GM21529 (cell line): ENCODE data around the gene PITPNM2.
"Not testable (repeated sequence)": the region's sequence is repeated elsewhere in the genome, so short reads cannot be mapped to it uniquely, and the experiment has no call there.

ENCODE experiments used
- ATAC-seq: cut with Tn5 transposase; IDR thresholded peaks from one replicate; pipeline ENCODE4 v1.9.1; 2021; ENCODE audit not compliant: unreplicated experiment

PITPNM2 gene

DNA sequence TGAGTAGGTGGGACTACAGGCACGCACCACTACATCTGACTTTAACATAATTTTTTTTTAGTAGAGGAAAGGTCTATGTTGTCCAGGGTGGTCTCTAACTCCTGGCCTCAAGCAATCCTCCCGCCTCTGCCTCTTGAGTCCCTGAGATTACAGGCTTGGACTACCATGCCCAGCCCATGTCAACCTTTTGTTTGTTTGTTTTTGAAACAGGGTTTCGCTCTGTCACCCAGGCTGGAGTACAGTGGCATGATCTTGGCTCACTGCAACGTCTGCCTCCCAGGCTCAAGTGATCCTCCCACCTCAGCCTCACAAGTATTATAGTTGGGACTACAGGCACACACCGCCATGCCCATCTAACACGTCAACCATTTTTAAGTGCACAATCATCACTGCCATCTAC is 29.2 kb downstream of the PITPNM2 start:
- no peak for ATAC-seq

GRCh38 chr12:123120452-123121166 is 30.3 kb downstream of the PITPNM2 start:
- peak; percentile 30 for ATAC-seq

DNA sequence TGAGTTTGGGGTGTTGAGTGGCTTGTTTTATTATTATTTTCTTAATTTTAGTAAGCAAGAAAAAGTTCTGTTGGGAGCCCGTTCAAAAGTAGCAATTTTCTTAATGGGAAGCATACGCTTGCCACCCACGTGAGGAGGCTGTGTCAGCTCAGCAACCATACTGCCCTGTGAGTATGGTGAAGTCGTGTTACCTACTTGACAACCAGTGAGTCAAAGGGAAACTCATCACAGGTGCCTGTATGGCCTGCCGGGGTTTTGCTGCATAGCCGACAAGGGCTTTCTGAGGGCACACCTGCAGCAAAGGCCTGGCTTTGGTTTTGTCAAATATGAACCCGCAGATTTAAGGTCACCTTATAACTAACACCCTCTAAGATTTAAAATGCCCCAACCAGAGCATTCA is 31.1 kb downstream of the PITPNM2 start:
- ATAC-seq, result peak; percentile 85

- no peak for ATAC-seq
These were observed 32.4 kb downstream of the PITPNM2 start for GRCh38 chr12:123118497-123118896.

GRCh38 chr12:123115409-123116121 is 35.3 kb downstream of the PITPNM2 start:
- peak; percentile 40 for ATAC-seq

- no peak for ATAC-seq
These were observed 36.4 kb downstream of the PITPNM2 start for GRCh38 chr12:123114304-123115083.

DNA sequence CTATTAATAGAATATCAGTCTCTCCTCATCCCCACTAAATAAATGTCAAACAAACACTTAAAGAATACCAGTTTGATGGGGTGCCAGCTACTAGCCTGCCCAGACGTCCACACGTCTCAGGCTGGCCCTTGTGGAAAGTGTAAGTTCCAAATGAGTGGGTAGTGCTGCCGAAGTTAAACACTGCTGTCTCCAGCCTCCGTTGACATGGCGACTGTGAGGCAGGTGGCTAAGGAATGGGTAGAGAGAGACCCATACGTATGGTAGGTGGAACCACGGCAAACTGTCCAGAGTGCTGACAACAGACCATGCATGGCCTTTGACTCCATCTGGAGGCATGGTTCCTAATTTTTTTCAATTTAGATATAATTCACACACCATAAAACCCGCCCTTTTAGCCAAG is 37.9 kb downstream of the PITPNM2 start:
- ATAC-seq, result no peak

- ATAC-seq, result no peak
These were observed 39.3 kb downstream of the PITPNM2 start for GRCh38 chr12:123111498-123112165.

DNA sequence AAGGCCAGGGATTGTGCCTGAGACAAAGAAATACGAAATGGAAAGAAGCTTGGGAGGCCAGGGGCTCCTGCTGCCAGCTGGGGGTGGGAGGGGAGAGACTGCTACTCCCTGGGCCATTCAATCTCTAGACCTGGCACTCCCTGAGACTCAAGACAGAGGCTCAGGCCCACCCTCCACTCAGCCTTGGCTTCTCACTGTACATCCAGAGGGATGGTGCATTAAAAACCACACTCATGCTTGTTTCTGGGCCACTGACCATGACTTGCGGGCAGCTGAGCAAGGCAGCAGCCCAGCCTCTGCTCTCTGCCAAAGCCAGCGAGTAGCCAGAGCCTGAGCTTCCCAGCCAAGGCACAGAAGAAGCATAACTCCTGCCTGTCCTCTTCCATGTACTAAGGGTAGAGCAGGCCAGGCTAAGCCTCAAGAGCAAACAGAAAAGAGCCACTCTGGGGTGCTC is 41.5 kb downstream of the PITPNM2 start:
- ATAC-seq, result no peak

GRCh38 chr12:123108682-123109066 is 42.2 kb downstream of the PITPNM2 start:
- no peak for ATAC-seq

DNA sequence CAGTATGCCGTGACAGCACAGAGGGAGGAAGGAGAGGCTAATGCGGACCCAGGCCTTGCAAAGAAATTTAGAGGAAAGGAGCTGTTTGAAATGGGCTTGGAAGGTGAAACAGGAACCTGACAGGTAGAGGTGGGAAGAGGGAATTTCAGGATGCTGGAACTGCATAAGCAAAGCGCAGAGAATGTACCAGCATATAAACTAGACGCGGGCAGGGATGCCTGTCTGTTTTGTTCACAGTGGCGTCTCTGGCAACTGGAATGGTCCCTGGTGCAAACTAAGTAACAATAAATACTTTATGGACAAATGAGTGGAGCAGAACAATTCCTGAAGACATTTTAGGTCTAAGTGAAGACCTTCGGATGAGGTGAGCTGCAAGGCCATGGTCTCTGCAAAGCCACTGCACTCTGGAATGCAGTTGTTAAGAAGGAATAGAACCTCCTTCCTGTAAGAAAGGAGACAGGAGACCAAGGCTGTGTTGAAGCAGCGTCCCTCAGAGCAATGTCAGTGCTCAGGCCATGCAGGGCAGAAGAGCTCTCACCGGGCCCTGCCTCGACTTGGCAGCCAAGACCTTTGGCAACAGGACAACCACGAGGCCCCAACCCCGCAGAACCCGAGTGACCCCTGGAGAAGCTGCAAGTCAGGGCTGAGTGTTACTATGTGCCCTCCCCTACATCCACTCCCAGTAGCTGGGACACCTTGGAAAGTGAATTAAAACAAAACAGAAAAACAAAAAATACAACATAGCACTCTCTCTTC is 42.8 kb downstream of the PITPNM2 start:
- no peak for ATAC-seq

DNA sequence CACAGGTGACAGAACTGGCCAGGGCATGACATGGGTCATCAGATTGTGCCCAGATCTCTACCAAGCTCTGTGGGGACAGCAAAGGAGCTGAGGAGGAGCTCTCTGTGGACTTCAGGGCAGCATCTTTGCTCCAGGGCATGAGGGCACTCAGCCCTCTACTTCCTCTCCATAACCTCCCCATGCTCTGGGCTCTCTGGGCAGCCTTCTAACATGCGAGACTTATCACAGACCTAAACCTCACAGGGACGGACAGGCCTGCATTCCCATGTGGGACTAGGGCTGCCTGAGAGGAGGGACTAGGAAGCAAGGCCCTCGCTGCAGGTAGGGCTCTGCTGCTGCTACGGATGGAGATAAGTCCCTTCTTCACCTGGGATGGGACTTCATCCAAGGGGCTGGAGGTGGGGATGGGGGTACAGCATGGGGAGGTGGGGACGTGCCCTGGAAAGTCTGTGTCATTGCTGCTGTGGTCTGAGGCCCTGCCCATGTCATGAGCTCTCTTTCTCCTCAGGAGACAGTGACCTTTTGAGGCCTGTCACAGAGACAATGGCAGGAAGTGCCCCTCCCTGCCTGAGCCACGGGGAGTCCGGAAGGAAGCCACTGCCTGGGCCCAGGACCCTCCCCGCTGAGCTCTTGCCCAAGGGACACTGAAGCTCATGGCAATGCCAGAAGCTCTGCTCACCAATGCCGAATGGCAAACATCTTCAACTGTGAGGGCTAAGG is 44.1 kb downstream of the PITPNM2 start:
- ATAC-seq, result no peak

DNA sequence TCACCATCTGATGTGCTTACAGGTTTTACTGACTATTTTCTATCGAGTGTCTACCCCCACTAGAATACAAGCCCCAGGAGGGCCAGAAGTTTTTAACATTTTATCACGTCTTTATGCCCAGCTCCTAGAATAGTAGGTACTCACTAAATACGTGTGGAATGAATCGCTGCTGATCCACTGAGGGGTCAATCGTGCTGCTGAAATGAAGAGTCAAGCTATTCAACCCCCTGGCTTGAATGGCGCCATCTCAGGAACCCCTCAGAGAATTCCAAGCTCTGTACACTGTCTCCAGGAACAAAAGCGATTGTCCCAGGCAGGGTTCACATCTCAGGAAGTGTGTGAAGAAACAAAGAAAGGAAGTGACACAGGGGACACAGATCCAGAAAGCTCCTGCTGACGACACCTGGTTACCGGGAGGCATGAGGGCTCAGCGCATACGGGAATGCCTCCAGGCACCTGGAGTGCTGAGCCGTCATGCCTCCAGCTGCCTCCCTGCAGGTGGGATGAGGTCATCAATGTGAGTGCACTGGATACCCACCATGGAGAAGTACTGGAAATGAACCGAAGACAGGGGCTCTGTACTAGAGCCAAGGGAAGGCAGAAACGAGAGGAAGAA is 45.6 kb downstream of the PITPNM2 start:
- ATAC-seq, result no peak

DNA sequence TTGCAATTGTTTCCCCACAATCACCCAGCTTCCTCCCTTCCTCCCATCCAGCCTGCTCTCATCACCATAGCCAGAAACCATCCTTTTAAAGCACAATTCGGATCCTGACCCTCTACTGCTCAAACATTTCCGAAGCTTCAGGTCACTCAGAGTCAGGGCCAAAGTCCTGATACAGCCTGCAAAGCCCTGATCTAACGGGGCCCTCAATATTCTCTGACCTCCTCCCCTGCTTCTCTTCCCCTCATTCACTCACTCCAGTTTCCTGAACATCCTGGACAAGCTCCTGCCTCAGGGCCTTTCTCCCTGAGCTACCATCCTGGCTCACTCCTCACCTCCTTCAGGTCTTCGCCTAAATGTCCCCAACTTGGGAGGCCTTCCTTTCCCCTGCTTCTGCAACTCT is 46.1 kb downstream of the PITPNM2 start:
- ATAC-seq, result no peak

GRCh38 chr12:123104094-123104493 is 46.8 kb downstream of the PITPNM2 start:
- not testable (repeated sequence) for ATAC-seq

- no peak for ATAC-seq
These were observed 47.9 kb downstream of the PITPNM2 start for GRCh38 chr12:123102781-123103503.

- no peak for ATAC-seq
These were observed 48.5 kb downstream of the PITPNM2 start for GRCh38 chr12:123102366-123102765.

DNA sequence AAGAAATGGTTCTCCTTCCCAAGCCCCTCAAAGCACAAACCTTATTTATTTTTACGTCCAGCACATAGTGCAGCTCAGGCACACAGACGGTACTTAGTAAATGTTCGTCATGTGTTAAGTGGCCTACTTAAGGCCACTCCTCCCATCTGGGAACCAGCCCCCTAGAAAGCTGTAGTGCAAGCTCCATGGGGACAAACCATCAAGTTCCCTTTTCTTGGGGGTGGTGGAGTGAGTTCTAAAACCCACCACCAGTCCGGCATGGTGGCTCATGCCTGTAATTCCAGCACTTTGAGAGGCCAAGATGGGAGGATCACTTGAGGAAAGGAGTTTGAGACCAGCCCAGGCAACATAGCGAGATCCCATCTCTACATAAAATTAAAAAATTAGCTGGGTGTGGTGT is 49.4 kb downstream of the PITPNM2 start:
- ATAC-seq, result no peak
